GM20431 (cell line): ENCODE data around the gene DNA2.
"Not testable (repeated sequence)": the region's sequence is repeated elsewhere in the genome, so short reads cannot be mapped to it uniquely, and the experiment has no call there.

ENCODE experiments used
- in situ Hi-C: fragments of 300-500 bp; cut with MseI, MboI; formaldehyde crosslinking; loops from one replicate; pipeline ENCODE4 v1.15.0; 2020; ENCODE audit warnings: low sequenced_read_pairs; ENCODE audit not compliant: unreplicated experiment

Gene DNA2

GRCh38 chr10:68471586-68472408, at the start of gene DNA2:
Gene DNA2 (minus strand): TSS chr10:68471973. CDS start chr10:68471864, 109 bp downstream.
- in situ Hi-C loops, result no loop called here

- in situ Hi-C loops, result not testable (repeated sequence)
These were observed 46.8 kb upstream of the DNA2 start for GRCh38 chr10:68518609-68519008.

- in situ Hi-C loops, result no loop called here
These were observed 45.4 kb upstream of the DNA2 start for GRCh38 chr10:68517188-68517587.

GRCh38 chr10:68516766-68517165, 45.0 kb upstream of the DNA2 start:
- in situ Hi-C loops, result no loop called here

GRCh38 chr10:68516216-68516615, 44.4 kb upstream of the DNA2 start:
- in situ Hi-C loops, result not testable (repeated sequence)

- in situ Hi-C loops, result no loop called here
These were observed 36.3 kb upstream of the DNA2 start for GRCh38 chr10:68508090-68508489.

- in situ Hi-C loops, result no loop called here
These were observed 34.6 kb upstream of the DNA2 start for GRCh38 chr10:68506411-68506810.

- in situ Hi-C loops, result no loop called here
These were observed 31.1 kb upstream of the DNA2 start for GRCh38 chr10:68502846-68503245.

GRCh38 chr10:68501691-68502090, 29.9 kb upstream of the DNA2 start:
- in situ Hi-C loops, result no loop called here

- in situ Hi-C loops, result no loop called here
These were observed 27.8 kb upstream of the DNA2 start for GRCh38 chr10:68499544-68499943.

- in situ Hi-C loops, result no loop called here
These were observed 24.3 kb upstream of the DNA2 start for GRCh38 chr10:68496072-68496471.

GRCh38 chr10:68492118-68492517, 20.3 kb upstream of the DNA2 start:
- in situ Hi-C loops, result no loop called here

- in situ Hi-C loops, result no loop called here
These were observed 18.1 kb upstream of the DNA2 start for GRCh38 chr10:68489919-68490318.

GRCh38 chr10:68474021-68474420, 2.2 kb upstream of the DNA2 start:
- in situ Hi-C loops, result no loop called here

- in situ Hi-C loops, result no loop called here
These were observed 649 bp downstream of the DNA2 start for GRCh38 chr10:68471063-68471585.

- in situ Hi-C loops, result no loop called here
These were observed 1.5 kb downstream of the DNA2 start for GRCh38 chr10:68470300-68470699.

- in situ Hi-C loops, result no loop called here
These were observed 1.9 kb downstream of the DNA2 start for GRCh38 chr10:68469838-68470237.

- in situ Hi-C loops, result not testable (repeated sequence)
These were observed 7.0 kb downstream of the DNA2 start for GRCh38 chr10:68464729-68465128.

- in situ Hi-C loops, result no loop called here
These were observed 8.2 kb downstream of the DNA2 start for GRCh38 chr10:68463365-68464093.

GRCh38 chr10:68462536-68462935, 9.2 kb downstream of the DNA2 start:
- in situ Hi-C loops, result no loop called here

GRCh38 chr10:68461032-68461431, 10.7 kb downstream of the DNA2 start:
- in situ Hi-C loops, result no loop called here
